Type B pancreatic cell (in vitro differentiated cells): ENCODE measurements around the gene CEP164. TPM values are rescaled to one million over a fixed set of nuclear protein-coding genes. Genes with fewer than 3 reads are reported as not detected.

ENCODE experiments used
- DNase-seq: peaks from one replicate; pipeline ENCODE4 v3.0.0; 2021; ENCODE audit warnings: mixed read lengths; ENCODE audit not compliant: unreplicated experiment; ENCODE audit errors: extremely low spot score
- H3K27ac Mint-ChIP-seq: 2 replicates; pipeline ENCODE4 v1.8.0; 2021; ENCODE audit warnings: mild to moderate bottlenecking, mixed read lengths
- H3K27me3 Mint-ChIP-seq: 2 replicates; pipeline ENCODE4 v1.8.0; 2021; ENCODE audit warnings: mixed read lengths
- H3K36me3 Mint-ChIP-seq: 2 replicates; pipeline ENCODE4 v1.8.0; 2021; ENCODE audit warnings: mixed read lengths
- H3K4me1 Mint-ChIP-seq: one replicate; pipeline ENCODE4 v1.8.0; 2021; ENCODE audit warnings: mixed read lengths; ENCODE audit not compliant: unreplicated experiment
- H3K4me3 Mint-ChIP-seq: 2 replicates; pipeline ENCODE4 v1.8.0; 2021; ENCODE audit warnings: mild to moderate bottlenecking, mixed read lengths
- H3K9me3 Mint-ChIP-seq: 2 replicates; pipeline ENCODE4 v1.8.0; 2021; ENCODE audit warnings: mixed read lengths
- CTCF ChIP-seq: fragments of 200-600 bp; sonication (generic); conservative IDR thresholded peaks from 2 replicates; pipeline ENCODE4 v1.5.0; 2021; ENCODE audit warnings: antibody characterized with exemption, mild to moderate bottlenecking
- total RNA-seq: library from RNA; stranded (reverse); gene quantifications from 2 replicates; pipeline ENCODE4 v1.2.1, GENCODE V29; 2021; ENCODE audit warnings: low replicate concordance

The CEP164 gene
- total RNA-seq, 1 donor from 2014 or later = 42.1 TPM

GRCh38 chr11:117458275-117459122 is 130.8 kb downstream of the CEP164 start:
- no peak for DNase-seq
- Mint-ChIP-seq H3K9me3 (peaks cover 6% of the 10 kb centered on the region), H3K27me3 (peaks cover 19% of the 10 kb centered on the region), H3K27ac (no peak overlapping the region), H3K4me1 (peaks cover 12% of the 10 kb centered on the region), H3K4me3 (no peak overlapping the region), H3K36me3 (peaks cover 5% of the 10 kb centered on the region)
- no peak for TF ChIP-seq CTCF

GRCh38 chr11:117459123-117459978 is 131.7 kb downstream of the CEP164 start:
- Mint-ChIP-seq H3K4me1 (peaks cover 12% of the 10 kb centered on the region), H3K36me3 (no peaks in the 10 kb centered on the region), H3K4me3 (no peak overlapping the region), H3K27ac (no peak overlapping the region), H3K9me3 (peaks cover under 1% of the 10 kb centered on the region), H3K27me3 (peaks cover 23% of the 10 kb centered on the region)
- no peak for DNase-seq
- no peak for TF ChIP-seq CTCF

- H3K27me3 Mint-ChIP-seq = peaks cover 25% of the 10 kb centered on the region
- H3K9me3 Mint-ChIP-seq = no peaks in the 10 kb centered on the region
- H3K36me3 Mint-ChIP-seq = no peaks in the 10 kb centered on the region
- TF ChIP-seq CTCF = no peak
- peaks cover 12% of the 10 kb centered on the region for H3K4me1 Mint-ChIP-seq
- H3K4me3 Mint-ChIP-seq = no peak overlapping the region
- DNase-seq = no peak
- no peak overlapping the region for H3K27ac Mint-ChIP-seq
Measured at GRCh38 chr11:117459979-117460300, 132.3 kb downstream of the CEP164 start.

- TF ChIP-seq CTCF = no peak
- H3K27me3 Mint-ChIP-seq = peaks cover 30% of the 10 kb centered on the region
- no peaks in the 10 kb centered on the region for H3K36me3 Mint-ChIP-seq
- H3K27ac Mint-ChIP-seq = no peak overlapping the region
- DNase-seq = no peak
- H3K4me3 Mint-ChIP-seq = no peak overlapping the region
- no peaks in the 10 kb centered on the region for H3K9me3 Mint-ChIP-seq
- peaks cover 12% of the 10 kb centered on the region for H3K4me1 Mint-ChIP-seq
Measured at GRCh38 chr11:117461396-117462182, 133.9 kb downstream of the CEP164 start.

- no peak for TF ChIP-seq CTCF
- Mint-ChIP-seq H3K27ac (no peak overlapping the region), H3K4me3 (no peak overlapping the region), H3K27me3 (peaks cover 30% of the 10 kb centered on the region), H3K9me3 (no peaks in the 10 kb centered on the region), H3K36me3 (no peaks in the 10 kb centered on the region), H3K4me1 (peaks cover 12% of the 10 kb centered on the region)
- DNase-seq = no peak
Measured at GRCh38 chr11:117462183-117462863, 134.7 kb downstream of the CEP164 start.
